ENCODE data around the gene S100B. TPM values are rescaled to one million over a fixed set of nuclear protein-coding genes. Genes with fewer than 3 reads are reported as not detected.

S100B gene
- total and polyA plus RNA-seq, 9 of the 15 experiments (the other 6 are each of a cell fraction or from before 2014, with no cell fraction given): not detected

- ATAC-seq: no peak
- BruUV-seq (replicated peaks): no TSS peak
- H3K9ac ChIP-seq (ENCODE audit: insufficient read depth in 1 of 2, low read depth in 2 of 2, low read length in 2 of 2): peak overlapping the region in 1 of 2 experiments; percentile 17; a peak in 1 of 4 replicates
- H3K4me1 ChIP-seq (replicated peaks in 1 of 2; ENCODE audit: control insufficient read depth in 2 of 2, insufficient read depth in 2 of 2, low read length in 2 of 2): peaks cover 0 to 19% of the 10 kb centered on the region in 2 experiments; a peak in 2 of 5 replicates
- peaks cover 85% of the 10 kb centered on the region; the same call in 2 of the 3 replicates for H3K36me3 ChIP-seq (ENCODE audit: control insufficient read depth, insufficient read depth, low read length)
- TF ChIP-seq PTBP1 (IDR thresholded peaks at IDR 0.05; ENCODE audit: low read depth, low read length) (no peak), STAT5A (IDR thresholded peaks at IDR 0.05; ENCODE audit: borderline replicate concordance, low read length) (no peak), NR2C2 (CRISPR knock-in tag; IDR thresholded peaks at IDR 0.05) (no peak), NR2C2 (tag; IDR thresholded peaks at IDR 0.05) (no peak), ZNF263 (CRISPR knock-in tag; IDR thresholded peaks at IDR 0.05; ENCODE audit: borderline replicate concordance) (no peak), HSF4 (CRISPR knock-in tag; IDR thresholded peaks at IDR 0.05; ENCODE audit: borderline replicate concordance) (no peak), NFIC (IDR thresholded peaks at IDR 0.05) (peak; percentile 97), ZNF668 (CRISPR knock-in tag; IDR thresholded peaks at IDR 0.05) (no peak), MXD1 (CRISPR knock-in tag; IDR thresholded peaks at IDR 0.05; ENCODE audit: borderline replicate concordance, poor library complexity, severe bottlenecking) (no peak), COPS2 (conservative IDR thresholded peaks at IDR 0.05) (no peak), NFIX (CRISPR knock-in tag; IDR thresholded peaks at IDR 0.05; ENCODE audit: low read depth) (peak; percentile 59), ZNF354B (CRISPR knock-in tag; IDR thresholded peaks at IDR 0.05) (no peak), HMGXB4 (CRISPR knock-in tag; IDR thresholded peaks at IDR 0.05) (no peak)
- TF ChIP-seq, protein P1, sequence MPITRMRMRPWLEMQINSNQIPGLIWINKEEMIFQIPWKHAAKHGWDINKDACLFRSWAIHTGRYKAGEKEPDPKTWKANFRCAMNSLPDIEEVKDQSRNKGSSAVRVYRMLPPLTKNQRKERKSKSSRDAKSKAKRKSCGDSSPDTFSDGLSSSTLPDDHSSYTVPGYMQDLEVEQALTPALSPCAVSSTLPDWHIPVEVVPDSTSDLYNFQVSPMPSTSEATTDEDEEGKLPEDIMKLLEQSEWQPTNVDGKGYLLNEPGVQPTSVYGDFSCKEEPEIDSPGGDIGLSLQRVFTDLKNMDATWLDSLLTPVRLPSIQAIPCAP (CRISPR knock-in tag; IDR thresholded peaks at IDR 0.05; ENCODE audit: borderline replicate concordance): no peak
- H3K27me3 ChIP-seq (ENCODE audit: control insufficient read depth in 2 of 2, insufficient read depth in 2 of 2, low read length in 2 of 2): no peaks in the 10 kb centered on the region
- H3K9me1 ChIP-seq (ENCODE audit: control insufficient read depth, insufficient read depth, low read length): peaks cover 4% of the 10 kb centered on the region
- peak in 1 of 4 experiments; percentile 7 for DNase-seq (ENCODE audit: extremely low read depth in 1 of 4, low spot score in 3 of 4)
- in situ Hi-C loops (cut with MboI) (no loop called here), intact Hi-C loops (cut with micrococcal nuclease) (no loop called here)
- no peak overlapping the region for H2AFZ ChIP-seq (ENCODE audit: low read depth, low read length)
- H3K79me2 ChIP-seq (ENCODE audit: control insufficient read depth, insufficient read depth, low read length): no peaks in the 10 kb centered on the region
- H3K4me2 ChIP-seq (ENCODE audit: insufficient read depth, low read length): no peak overlapping the region
- POLR2A ChIA-PET: interaction anchor here (0.7 to 1.4 kb wide), 4 partner anchors 9 to 45 kb away, joined by 3 to 5 read pairs (median 3); no protein-coding TSS in a partner anchor
- peak; percentile 15 for FAIRE-seq
- WGBS (ENCODE audit: insufficient coverage, low coverage, missing lambda C conversion rate): 85% methylated on average over 14 of the region's 14 CpGs
- no peaks in the 10 kb centered on the region for H4K20me1 ChIP-seq (replicated peaks; ENCODE audit: control insufficient read depth, insufficient read depth, low read length)
- CTCF ChIA-PET (ENCODE audit: low intra/inter-chr PET ratio): no interaction called here
- no peaks in the 10 kb centered on the region for H3K9me3 ChIP-seq (replicated peaks; ENCODE audit: control insufficient read depth, insufficient read depth, low read depth, low read length)
- no peak overlapping the region for H3K27ac ChIP-seq (ENCODE audit: extremely low read depth, low read depth, low read length)
- H3K4me3 ChIP-seq: no peak overlapping the region
Observed at GRCh38 chr21:46562964-46563607, 41.8 kb downstream of the S100B start.

Measured in K562 (cell line).